H54 (cell line): Measurements from ENCODE around the gene CMC2.
A peak's percentile ranks its signal among the peaks of the same experiment; 100 is the strongest.

Experiments
- DNase-seq: peaks from one replicate; pipeline ENCODE4 v3.0.0; 2011; ENCODE audit warnings: low spot score, mixed read lengths; ENCODE audit not compliant: insufficient read length
- FAIRE-seq: peaks from 3 replicates; lab custom pipeline; 2011; peaks lifted over from hg19 to GRCh38; lab: Jason Lieb, UNC
- POLR2A ChIP-seq: IDR thresholded peaks from 2 replicates; pipeline ENCODE4 v1.6.1; 2011; ENCODE audit warnings: low read depth, mild to moderate bottlenecking, low read length

CMC2 gene

DNA sequence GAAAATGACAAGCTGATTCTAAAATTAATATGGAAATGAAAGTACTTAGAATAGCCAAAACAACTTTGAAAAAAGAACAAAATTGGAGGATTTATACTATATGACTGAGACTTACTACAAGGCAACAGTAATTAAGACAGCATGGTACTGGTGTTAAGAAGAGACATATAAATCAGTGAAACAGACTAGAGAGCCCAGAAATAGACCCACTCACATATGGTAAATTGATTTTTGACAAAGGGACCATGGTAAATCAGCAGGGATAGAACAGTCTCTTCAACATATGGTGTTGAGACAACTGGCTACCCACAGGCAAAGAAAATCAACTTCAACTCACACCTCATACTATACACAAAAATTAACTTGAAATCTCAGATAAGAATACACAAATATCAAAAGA is 12.9 kb downstream of the CMC2 start:
- no peak for DNase-seq
- TF ChIP-seq POLR2A: no peak
- peak; percentile 65 for FAIRE-seq

DNA sequence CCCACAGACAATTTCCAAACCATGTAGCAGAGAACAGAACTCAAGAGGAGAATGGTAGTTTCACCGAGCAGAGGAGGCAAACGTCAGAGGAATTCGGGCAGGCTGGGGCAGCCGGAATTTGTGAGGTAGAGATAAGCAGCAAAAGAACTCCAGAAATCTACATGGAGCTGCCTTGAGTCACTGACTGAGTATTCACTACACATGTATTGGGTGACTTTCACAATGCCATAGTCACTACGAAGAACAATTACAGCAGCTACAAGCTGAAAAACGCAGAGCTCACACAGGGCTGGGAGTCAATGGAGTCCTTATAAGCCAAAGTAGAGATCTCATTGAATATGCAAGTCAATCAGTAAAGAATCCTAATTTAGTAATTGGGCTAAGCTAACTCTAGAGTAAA is 13.4 kb downstream of the CMC2 start:
- DNase-seq (no peak), FAIRE-seq (peak; percentile 98)
- TF ChIP-seq POLR2A: no peak

DNA sequence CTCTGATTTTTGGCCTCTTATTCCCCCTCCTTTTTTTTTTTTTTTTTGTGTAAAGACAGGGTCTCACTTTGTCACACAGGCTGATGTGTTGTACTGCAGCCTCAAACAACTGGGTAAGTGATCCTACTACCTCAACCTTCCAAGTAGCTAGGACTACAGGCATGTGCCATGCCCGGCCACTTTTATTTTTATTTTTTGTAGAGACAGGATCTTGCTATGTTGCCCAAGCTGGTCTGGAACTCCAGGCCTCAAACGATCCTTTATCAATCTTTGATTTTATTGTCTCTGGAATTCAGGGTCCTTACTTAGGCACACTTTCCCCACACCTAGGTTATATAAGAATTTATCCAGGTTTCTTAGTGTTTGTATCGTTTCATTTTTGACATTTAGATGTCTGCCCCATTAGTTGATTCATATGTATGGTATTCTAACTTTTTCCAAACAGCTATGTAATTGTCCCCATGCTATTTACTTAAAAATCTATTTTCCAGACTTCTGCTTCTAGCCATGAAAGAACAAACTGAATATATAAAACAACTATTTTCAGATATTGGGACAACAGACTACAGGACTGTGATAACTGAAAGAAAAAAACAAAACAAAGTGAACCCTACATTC is 13.9 kb downstream of the CMC2 start:
- FAIRE-seq (no peak), DNase-seq (no peak)
- no peak for TF ChIP-seq POLR2A

DNA sequence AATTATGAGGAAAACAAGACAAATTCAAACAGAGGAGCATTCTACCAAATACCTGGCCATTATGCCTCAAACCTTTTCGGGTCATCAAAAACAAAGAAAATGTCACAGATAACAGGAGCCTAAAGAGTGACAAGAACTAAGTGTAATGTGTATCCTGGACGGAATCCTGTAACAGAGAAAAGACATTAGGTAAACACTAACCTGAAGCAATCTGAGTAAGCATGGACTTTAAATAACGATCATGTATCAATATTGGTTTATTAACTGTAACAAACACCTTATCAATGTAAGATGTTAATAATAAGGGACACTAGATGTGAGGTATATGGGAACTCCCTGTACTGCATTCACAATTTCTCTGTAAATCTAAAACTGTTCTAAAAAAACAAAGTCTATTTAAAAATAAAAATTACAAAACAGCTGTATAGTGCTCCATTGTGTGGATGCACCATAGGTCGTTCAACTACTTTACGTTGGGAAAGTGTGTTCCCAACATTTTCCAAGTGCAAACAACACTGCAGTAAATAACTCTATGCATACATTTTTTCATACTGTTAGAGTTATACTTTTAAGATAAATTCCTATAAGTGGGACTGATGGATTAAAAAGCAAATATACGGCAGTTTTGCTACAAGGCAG is 14.8 kb downstream of the CMC2 start:
- FAIRE-seq: no peak
- no peak for DNase-seq
- no peak for TF ChIP-seq POLR2A

DNA sequence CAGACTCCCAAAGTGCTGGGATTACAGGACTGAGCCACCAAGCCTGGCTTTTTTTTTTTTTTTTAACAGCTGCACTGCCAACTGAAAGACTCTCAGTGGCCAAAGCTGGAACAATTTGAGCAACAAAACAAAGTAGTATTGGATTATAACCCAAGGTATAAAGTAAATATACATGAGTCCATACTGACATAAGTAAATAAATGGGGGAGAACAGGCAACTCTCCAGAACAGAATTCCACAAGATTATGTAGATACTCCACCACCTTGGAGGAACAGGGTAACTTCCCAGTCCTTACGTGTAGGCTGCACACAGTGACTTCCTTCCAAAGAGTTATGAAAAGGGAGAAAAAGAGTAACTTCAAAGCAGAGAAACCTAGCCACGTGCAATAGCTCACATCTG is 15.7 kb downstream of the CMC2 start:
- TF ChIP-seq POLR2A: no peak
- DNase-seq: no peak
- FAIRE-seq: no peak

DNA sequence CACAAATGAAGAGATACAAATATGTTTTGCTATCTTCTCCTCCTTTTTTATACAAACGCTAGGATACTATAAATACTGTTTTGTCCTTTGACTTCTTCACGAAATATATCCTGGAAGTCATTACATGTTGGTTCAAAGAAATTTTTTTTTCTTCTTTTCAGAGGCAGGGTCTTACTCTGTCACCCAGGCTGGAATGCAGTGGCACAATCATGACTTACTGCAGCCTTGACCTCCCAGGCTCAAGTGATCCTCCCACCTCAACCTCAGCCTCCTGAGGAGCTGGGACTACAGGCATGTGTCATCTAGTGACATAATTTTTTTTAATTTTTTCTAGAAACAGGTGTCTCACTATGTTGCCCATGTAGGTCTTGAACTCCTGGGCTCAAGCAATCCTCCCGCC is 16.1 kb downstream of the CMC2 start:
- TF ChIP-seq POLR2A: no peak
- FAIRE-seq (no peak), DNase-seq (no peak)

DNA sequence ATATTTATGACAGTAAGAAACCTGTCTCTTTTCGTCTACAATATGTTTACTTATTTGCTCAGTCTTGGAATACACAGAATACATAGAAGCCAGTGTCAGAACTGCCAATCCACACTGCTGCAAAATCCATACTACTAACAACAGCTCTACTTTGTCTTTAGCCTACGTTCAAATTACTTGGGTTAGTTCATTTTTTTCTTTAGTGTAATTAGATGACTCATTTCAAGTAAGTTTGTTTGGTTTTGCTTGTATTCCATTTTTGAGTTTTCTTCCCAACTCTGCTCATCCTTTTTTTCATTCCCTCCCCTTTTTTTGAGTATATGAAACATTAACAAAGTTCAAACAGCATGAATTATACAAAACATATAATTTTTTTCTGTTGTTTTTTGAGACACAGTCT is 16.9 kb downstream of the CMC2 start:
- no peak for DNase-seq
- no peak for FAIRE-seq
- no peak for TF ChIP-seq POLR2A

DNA sequence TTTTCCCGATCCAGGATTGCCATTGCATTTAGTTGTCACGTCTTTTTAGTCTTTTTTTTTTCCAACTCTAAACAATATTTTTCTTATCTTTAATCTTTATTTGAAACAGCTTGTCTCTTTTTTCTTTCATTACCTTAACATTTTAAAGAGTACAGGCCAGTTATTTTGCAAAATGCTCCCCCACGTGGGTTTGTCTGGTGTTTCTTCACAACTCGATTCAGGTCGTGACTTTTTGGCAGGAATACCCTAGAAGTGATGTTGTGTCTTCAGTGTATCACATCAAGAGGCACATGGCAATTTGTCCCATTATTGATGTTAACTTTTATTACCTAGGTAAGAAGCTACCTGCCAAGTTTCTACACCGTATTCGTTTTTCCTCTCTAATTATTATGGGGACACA is 17.9 kb downstream of the CMC2 start:
- FAIRE-seq (no peak), DNase-seq (no peak)
- TF ChIP-seq POLR2A: no peak

DNA sequence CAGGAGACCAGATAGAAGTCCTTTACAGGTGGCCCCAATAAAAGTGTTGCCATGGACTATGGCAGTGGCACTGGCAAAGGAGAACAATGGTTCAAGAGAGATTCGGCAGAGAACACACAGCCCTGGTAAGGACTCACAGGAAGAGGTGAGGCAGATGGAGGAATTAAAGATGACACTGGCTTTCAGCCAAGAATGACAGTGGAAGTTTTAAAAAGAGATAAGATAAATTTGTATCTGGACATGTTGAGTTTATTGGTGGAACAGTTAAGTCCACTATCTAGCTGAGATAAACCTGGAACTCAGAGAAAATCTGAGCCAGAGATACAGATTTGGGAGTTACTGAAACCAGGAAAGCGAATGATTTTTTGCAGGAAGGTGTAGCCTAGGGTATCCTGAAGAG is 20.1 kb downstream of the CMC2 start:
- DNase-seq (no peak), FAIRE-seq (no peak)
- TF ChIP-seq POLR2A: no peak

DNA sequence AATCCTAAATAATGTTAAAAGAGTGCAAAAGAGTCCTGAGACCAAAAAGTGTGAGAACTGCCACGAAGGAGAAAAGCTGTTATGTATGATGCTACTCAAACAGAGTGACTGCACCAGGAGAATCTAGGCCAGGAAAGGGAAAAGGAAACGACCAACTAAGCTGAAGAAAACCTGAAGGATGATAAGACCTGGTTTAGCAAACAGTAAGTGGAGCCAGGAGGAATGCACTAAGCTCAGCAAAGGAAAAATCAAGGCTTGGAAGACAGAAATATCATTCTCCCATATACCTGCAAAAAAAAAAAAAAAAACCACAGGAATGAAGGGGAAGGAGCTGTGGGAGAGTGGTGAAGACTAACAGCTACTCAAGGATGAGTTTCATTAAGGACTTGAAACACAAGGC is 21.1 kb downstream of the CMC2 start:
- FAIRE-seq (no peak), DNase-seq (no peak)
- TF ChIP-seq POLR2A: no peak

DNA sequence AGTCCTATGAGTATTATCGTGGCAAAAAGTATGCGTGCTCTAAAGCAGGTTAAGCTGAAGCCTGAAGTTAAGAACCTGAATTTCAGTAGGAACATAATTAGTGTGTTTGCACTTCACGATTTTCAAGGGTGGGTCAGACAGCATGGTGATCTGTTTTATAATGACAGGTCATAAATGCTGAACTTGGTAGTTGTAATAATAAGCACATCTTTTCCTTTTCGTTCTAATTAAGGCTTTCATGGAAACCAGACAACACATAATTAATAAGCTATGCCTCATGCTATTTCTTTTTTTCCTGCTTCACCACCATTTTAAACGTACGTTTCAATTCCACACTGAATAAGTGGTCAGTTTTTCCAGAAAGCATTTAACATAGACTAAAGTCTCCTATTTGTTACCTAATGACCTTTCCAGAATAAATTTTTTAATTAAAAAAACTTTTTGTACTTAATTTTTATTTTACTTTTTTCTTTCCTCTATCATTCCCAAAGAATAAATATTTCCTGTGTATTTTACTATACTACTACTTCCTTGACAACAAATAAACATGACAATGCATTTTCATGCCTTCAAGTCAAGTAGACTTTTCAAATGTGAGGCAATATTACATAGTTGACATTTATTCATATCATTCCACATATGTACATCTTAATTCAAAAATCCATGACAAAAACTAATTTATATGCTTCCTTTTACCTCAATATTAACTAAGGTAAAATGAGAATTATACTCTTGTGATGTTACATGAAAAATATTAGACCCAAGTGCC is 22.4 kb downstream of the CMC2 start:
- DNase-seq (no peak), FAIRE-seq (no peak)
- no peak for TF ChIP-seq POLR2A

DNA sequence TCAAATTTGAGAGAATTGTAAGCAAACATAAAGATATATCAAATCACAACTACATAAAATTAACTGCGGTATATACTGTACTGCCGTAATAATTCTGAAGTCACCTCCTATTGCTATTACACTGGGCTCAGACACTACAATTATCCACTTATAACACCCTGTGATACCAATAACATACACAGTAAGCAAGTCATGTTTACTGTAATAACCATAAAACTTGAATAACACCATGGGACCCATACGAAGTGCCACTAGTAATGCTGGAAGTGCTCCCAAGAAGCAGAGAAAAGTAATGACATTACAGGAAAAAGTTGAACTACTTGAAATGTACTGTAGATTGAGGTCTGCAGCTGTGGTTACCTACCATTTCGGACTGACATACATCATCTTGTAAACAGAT is 24.0 kb downstream of the CMC2 start:
- FAIRE-seq: peak; percentile 27
- no peak for TF ChIP-seq POLR2A
- no peak for DNase-seq

DNA sequence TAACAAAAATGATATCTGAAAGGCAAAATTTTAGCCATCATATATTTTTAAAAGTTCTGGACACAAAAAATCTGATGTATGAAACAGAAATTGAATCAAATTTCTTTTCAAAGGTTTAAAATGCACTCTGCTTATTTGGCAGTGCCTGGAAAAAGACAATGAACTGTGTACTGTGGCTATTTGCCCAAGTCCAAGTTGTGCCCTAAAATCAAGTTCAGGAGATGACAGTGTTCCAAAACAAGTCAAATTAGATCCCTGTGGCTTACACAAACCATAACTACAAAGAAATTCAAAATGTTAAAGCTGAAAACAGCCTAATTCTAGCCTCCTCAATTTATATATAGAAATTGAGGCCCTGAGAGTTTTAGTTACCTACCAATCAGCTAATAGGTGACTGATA is 25.6 kb downstream of the CMC2 start:
- DNase-seq: no peak
- TF ChIP-seq POLR2A: no peak
- FAIRE-seq: no peak

DNA sequence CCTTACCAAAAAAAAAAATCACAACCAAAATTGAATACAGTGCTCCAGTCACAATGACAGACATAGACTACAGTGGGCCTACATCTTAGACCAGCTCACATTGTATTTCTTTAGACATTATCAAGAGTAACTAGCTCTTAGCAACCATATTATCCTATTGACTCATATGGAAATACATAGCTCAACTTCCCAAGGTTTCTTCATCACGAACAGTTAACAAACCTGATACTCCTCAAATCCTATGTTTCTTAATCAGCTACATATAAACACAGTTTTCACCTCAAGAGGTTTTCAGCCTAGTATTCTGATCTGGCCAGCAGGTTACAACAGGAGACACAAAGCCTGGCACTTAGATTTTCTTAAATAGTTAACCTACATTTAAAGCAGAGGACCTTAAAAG is 29.7 kb downstream of the CMC2 start:
- FAIRE-seq: no peak
- no peak for DNase-seq
- no peak for TF ChIP-seq POLR2A
